GM18526 (cell line): ENCODE measurements around the gene ANXA10.

Source experiments
- POLR2A ChIP-seq: IDR thresholded peaks from 3 replicates; pipeline ENCODE4 v1.6.1; 2011; ENCODE audit not compliant: insufficient read length; ENCODE audit errors: extremely low read depth

ANXA10 gene

GRCh38 chr4:168141733-168142132 lies 49.4 kb downstream of the ANXA10 start:
- no peak for TF ChIP-seq POLR2A

DNA sequence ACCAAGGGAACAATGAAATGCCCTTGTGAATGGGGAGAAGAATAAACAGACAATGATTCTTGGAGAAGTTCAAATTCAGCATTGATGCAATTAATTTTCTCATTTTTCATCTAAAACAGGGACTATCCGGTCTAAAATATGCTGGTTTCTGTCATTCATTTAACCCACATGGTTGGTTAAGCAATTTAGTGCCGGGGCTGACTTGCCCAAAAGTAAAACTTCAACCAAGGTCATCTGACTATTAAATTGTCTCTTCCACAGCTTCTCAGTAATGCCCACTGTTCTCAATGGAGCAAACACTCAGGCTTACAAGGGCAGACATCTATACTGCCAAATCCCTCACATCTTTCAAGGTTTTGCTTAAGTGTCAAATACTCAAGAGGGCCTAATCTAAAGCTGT lies 51.3 kb downstream of the ANXA10 start:
- no peak for TF ChIP-seq POLR2A

DNA sequence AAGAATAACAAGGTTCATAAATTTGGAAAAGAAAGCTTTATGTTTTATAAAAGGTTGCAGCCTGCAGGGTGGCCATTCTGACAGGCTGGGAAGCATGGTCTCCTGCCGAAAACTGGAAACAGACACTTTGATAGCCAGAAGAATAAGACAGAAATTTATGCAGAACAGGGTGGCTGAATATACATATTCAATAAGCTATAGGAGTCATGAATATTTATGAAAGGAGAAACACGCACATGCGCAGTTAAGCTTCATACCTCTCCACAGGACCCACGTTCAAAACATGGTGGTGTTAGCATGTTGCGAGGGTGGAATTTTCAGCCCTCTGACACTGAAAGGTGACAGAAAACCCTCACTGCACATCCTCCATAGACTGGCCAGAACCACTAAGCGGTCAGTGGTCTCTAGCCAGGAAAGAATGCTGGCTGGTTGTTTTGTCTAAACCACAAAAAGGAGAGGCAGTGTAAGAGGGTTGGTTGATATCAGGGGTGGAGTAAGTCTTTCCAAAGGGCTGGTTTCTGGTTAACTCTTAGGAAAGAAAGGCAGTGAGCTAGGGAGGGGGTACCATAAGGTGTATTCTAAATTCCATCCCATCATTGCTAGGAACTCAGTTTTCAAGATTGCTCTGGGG lies 58.2 kb downstream of the ANXA10 start:
- no peak for TF ChIP-seq POLR2A

DNA sequence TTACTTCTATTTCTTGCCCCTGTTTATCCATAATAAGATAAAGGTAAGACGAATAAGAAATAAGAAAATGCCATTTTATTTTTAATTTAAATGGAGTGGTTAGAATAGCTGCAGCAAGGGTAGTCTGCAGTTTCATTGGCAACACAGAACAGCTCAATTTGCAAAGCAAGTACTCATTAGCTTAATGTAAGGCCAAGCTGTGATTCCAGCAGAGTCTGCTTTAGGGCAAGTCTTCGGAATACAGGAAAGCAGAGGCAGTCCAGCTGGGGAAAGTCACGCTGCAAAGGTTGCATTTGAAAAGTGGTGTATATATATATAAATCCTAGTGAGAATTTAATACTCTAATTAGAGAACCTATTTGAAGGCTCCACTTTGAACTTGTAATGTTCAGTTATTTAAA lies 59.0 kb downstream of the ANXA10 start:
- TF ChIP-seq POLR2A: no peak

- TF ChIP-seq POLR2A: no peak
These were observed 60.6 kb downstream of the ANXA10 start for GRCh38 chr4:168152837-168153500.

DNA sequence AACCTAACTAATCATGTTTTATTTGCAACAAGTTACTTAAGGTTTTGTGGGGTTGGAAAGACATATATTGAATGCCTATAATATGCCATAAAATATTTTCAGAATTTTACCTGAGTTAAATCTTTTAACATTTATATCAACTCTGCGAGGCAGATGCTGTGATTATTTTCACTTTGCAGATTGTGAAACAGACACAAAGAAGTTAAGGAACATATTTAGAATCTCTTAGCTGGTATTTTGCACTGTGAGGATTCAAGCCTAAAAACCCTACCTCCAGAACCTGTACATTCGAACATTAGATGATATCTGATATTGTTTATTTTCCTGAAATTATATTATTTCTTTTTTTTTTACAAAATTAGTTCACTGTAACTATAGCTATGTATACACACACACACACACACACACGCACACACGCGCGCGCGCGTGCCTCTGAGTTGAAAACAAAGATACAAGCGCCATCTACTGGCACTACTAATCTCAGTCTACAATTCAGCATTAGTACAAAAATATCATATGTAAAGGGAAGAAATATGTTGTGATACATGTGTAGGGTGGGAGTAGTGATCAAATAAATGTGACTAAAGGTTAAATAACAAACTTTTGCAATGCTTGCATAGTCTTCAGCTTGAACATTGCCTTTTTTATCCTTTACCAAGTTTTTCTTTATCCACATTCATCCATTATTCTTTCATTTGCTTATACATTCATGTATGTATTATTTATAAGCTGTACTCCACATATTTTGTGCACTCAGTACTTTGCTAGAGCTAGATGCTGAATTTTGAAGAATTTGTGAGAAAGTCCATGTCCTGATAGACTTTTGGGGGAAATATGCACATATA lies 61.5 kb downstream of the ANXA10 start:
- TF ChIP-seq POLR2A: no peak

DNA sequence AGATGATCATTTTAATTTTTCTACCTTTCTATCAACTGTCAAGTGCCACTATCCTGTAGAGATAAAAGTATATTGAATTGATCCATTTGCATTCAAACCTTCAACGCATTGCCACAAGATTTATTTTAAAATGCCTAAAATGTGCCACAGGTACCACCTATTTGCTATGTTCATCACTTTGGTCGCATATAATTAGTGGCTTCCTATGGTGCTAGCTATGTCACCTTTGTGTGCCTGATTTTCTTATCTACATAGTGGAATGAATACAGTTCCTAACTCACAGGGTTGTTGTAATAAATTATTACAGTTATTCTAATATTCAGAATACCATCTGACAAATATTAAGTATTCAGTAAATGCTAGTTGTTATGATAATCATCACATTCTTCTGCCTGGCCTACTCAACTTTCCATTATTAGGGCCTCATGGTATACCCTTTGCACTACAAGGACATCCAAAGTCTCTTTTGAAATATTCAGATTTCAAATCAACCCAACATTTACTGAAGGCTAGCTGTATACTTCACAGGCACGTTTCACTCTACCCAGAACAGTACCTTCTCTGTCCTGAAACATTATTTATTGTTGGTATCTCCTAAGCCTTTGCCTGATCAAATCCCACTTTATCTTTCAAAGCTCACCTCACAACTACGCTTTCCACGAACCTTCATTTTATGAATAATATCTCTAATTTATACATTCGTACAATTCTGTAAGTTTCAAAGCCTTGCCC lies 62.4 kb downstream of the ANXA10 start:
- TF ChIP-seq POLR2A: no peak

GRCh38 chr4:168162604-168163003 lies 70.3 kb downstream of the ANXA10 start:
- TF ChIP-seq POLR2A: no peak

DNA sequence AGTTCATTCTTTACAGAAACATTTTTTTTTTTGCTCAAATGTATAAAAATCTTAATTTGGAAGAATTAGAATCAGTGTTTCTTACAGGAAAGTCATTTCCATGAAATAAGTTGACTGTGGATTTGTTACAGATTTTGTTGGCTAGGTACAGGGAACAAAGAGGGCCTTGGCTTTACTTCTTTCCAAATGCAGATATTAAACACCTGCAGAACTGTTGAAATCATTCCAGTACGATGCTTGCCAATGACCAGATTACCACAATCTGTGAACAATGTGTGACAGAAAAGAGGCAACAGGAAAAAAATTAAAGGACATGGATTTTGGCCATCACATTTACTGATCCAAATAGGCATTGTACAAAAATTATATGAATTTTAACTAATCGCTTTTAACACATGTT lies 70.8 kb downstream of the ANXA10 start:
- TF ChIP-seq POLR2A: no peak

DNA sequence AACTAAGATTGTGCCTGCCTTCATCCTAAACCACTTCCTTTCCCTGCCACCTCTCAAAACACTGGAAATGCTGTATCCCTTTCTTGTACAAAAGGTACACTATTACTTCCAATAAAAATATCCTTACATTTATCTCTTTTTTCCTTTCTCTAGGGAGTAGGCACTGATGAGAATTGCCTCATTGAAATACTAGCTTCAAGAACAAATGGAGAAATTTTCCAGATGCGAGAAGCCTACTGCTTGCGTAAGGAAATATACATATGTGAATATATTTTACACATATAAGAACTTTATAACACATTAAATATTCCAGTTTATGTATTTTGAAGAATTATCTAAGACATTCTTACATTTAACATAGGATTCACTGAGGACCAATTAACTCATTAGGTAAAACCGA lies 71.7 kb downstream of the ANXA10 start:
- no peak for TF ChIP-seq POLR2A

GRCh38 chr4:168164915-168165548 lies 72.7 kb downstream of the ANXA10 start:
- no peak for TF ChIP-seq POLR2A

DNA sequence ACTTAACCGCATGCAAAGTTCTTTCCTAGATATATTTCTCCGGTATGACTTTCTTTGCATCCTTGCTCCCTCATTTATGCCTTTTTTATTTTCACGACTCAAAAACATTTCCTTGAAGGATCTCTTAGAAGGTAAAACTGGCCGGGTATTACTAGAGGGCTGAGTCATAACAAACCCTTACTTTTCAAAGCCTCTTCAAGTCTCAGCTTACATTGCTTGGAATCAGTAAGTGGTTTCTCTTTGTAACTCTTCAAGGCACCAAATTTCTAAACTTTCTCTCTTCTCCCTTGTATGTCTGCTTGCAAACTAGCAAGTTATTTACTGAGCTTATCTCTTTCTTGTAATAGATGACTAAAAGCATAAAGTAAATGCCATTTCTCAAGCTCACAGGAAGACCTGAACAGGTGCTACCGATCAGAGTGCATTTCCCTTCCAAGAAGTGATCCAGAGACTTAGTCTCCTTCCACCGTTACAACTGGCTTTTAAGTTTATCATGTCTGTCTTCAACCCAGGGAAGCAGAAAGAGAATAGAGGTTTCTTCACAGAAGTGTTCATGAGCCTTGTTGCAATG lies 75.5 kb downstream of the ANXA10 start:
- TF ChIP-seq POLR2A: no peak

GRCh38 chr4:168174308-168174707 lies 82.0 kb downstream of the ANXA10 start:
- no peak for TF ChIP-seq POLR2A

DNA sequence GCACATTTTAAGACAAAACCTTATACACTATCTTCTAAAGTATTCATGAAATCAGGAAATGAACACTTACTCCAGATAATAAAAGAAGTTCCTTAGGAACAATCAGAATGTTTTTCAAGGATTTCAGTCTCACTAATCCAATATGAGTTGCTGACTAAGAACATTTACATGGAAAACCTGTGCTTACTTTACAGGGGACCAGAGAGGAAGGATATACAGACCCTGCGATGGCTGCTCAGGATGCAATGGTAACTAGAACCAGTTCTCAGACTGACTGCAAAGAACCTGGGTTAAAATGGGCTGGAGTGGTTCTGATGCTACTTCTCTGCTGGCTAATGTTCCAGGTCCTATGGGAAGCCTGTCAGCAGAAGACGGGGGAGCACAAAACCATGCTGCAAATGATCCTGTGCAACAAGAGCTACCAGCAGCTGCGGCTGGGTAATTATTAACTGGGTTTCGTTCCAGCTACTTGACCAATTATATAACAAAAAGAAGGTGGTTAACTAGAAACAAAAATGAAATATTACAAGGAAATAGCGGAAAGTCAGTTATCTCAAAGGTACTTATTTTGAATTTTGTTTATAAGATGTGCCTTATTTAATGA lies 85.3 kb downstream of the ANXA10 start:
- TF ChIP-seq POLR2A: no peak

DNA sequence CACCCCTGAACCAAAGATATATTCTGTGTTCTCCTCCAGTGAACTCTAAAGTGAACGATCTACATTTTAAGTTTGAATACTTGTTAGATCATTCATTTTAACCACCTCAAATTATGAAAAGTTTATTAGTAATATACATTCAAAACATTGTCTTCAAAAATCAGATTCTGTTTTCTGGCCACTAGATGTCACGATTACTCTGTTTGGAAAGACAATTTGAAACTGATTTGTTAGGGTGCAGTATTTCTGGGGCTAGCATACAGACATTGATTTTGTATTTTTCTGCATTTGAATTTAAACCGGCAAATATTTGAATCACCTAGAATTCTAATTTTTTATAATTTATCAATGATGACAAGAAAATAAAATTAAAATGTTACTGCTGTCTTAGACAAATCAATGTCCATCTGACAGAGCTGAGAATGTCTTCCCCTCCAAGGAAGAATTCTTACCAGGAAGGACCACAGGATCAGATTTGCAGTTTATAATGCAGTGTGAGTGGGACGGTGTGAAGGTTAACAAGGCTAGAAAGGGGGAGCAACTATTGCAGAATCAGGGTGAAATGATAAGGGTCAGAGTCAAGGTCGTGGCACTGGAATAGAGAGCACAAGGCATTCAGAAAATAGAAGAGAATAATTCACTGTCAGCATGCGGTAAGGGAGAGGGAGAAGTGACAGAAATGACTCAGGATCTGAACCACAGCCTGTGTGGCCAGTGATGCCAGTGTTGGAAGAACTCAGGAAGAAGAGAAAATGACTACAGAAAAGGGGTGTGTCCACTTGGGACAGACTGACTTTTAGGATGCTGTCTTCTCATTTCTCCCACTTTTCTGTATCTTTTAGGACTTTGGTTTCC lies 91.6 kb downstream of the ANXA10 start:
- no peak for TF ChIP-seq POLR2A
